NCI-H460 (cell line): ENCODE data around the gene JAKMIP2. TPM values are rescaled to one million over a fixed set of nuclear protein-coding genes. Genes with fewer than 3 reads are reported as not detected.
"Not testable (repeated sequence)": the region's sequence is repeated elsewhere in the genome, so short reads cannot be mapped to it uniquely, and the experiment has no call there.

Experiments
- DNase-seq: peaks from one replicate; pipeline ENCODE4 v3.0.0-alpha.2; 2016; ENCODE audit warnings: low read depth; ENCODE audit errors: extremely low read depth
- total RNA-seq: library from RNA; depleted of rRNA; stranded (reverse); fragments of >200 nt; shearing (Covaris generic); gene quantifications from 2 replicates; pipeline ENCODE4 v1.2.3, GENCODE V29; 2014

Gene JAKMIP2
- total RNA-seq, 1 experiment from 2014 or later, result 0.79 TPM

DNA sequence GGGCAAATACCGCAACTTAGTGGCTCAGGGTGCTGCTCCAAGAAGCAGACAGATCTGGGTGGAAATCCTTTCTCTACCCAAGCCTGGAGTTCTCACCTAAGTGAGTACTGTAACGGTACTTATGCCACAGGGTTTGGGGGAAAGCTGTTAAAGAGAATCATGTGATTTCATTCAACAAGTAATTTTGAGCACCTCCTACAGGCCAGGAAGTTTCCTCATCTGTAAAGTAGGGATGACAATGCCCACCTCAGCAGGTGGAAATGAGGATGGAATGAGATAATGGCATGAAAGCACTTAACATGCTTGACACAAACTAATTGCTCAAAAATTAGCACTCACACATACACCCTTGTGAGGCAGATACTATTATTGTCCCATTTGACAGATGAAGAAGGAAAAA lies 114.1 kb downstream of the JAKMIP2 start:
- no peak for DNase-seq

DNA sequence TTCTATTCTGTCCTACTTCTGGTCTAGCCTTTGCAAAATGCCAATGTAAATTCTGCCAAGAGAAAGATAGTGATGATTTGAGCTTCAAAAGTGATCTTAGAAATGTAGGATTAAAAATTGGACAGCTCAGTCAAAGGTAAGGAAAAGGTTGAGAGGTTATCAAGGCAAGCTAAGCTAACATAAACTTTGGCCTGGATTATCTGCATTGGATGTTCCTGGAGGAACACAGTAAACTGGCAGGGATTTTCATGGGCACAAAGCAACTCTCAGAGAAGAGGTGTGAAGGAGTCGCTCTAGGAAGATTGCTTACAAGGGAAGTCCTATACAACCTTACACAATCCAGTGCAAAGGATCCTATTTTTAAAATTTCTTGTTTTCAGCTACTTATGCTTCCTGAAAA lies 115.2 kb downstream of the JAKMIP2 start:
- DNase-seq, result no peak

DNA sequence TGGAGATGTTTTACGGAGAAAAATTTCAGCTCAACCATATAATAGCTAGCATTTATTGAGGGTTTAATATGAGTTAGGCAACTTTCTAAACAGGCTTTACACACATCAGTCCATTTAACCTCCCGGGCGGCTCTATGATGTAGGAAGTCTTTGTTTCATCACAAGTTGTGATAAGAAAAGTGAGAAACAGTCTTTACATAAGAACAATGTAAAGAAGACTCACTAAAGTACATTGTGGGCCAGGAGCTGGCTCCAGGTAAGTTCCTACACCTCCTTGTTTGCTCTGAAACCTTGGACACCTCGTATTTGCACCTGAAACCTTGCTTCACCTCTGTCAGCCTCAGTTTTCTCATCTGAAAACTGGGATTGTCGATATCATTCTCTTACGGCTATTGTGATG lies 116.1 kb downstream of the JAKMIP2 start:
- no peak for DNase-seq

DNA sequence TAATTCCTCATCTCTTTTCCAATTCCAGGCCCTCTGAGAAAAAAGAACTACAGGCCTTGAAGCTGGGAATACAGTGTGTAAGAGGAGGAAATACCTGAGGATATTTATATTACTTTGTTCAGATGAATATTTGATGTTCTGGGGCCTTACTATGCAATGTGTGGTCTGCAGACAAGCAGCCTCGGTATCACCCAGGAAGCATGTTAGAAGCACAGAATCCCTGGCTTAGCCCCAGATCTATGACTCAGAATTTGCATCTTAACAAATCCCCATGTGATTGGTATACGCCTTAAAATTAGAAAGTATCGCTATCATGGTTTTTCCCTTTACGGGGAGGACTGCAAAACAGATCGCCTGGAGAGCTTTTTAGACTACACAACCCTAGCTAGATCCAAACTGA lies 121.0 kb downstream of the JAKMIP2 start:
- no peak for DNase-seq

DNA sequence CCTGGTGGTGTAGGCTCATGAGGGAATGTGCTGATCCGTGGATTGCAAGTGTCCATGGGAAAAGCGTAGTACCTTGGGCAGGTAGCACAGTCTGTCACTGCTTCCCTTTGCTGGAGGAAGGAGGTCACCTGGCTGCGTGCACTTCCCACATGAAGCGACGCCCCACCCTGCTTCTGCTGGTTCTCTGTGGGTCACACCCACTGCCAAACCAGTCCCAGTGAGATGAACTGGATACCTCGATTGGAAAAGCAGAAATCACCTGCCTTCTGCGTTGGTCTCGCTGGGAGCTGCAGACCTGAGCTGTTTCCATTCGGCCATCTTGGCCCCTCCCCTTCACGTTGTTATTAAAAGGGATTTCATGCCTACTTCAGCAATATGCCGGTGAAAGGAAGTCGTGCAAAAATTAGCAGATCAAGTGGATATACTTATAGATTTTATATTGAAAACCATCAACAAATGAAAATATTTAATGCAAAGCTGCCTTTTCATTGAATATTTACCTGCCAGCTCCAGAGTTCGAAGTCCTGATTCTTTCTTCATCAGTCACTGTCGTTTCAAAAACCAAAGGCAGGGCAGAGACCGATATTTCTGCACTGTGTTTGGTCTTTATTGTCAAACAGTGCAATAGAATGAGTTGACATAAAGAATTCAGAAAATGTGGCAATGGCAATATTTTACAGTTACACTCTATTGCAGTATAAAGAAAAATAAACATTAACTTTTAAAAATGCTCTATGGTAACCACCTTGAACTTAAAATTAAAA lies 123.2 kb downstream of the JAKMIP2 start:
- DNase-seq, result no peak

GRCh38 chr5:147658293-147658932 lies 124.1 kb downstream of the JAKMIP2 start:
- DNase-seq, result no peak

DNA sequence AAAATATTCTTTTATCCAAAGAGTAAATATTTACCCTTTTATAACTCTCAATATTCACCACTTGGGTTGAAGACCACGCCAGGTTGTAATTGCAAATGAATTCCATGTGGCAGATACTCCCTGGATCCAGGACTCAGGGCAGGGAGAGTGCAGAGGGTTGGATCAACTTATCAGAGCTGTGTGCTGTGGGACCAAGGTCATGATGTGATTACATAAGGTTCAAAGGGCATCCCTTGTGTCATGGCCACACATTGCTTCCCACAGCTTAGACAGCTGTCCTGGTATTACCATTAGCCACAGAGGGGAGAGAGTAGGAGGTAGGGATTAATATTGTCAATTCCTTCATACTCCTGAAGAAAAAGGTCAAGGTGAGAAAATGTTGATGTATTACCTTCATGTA lies 133.9 kb downstream of the JAKMIP2 start:
- no peak for DNase-seq

DNA sequence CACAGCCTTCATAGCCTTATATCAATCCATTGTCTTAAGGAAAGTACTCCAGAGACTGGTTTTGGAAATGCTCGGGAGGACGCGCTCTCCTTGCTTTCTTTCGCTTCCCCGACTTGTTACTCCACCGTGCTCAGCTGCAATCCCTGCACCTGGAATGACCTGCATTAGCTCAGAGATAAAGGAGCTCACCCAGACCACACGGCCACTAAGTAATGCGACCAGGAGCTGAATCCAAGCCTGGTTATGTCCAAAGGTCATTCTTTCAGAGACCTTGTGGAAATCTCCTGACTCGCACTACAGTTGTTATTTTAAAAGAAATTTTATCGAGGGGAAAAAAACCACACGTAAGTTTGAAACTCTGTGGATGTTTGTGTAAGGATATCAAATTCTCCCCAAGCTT lies 137.3 kb downstream of the JAKMIP2 start:
- no peak for DNase-seq

DNA sequence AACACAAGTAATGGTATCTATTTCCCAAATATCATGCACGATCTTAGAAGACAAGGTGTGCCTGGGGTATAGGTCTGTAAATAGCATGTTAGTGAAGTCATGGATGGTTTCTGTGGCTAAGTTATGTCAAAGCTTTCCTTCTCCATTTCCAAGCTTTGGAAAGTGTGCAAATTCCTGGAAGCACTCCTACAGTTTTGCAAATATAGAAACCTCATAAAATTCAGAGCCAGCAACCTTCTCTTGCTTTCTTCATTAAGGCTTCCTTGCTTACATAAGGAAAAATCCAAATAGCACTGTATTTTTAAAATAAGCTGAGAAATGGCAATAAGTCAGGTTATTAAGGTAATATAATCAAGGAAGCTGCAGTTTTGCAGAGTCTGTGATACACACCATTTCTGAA lies 138.1 kb downstream of the JAKMIP2 start:
- no peak for DNase-seq

- DNase-seq, result no peak
Measured at GRCh38 chr5:147643142-147643541, 139.4 kb downstream of the JAKMIP2 start.

GRCh38 chr5:147642666-147643065 lies 139.9 kb downstream of the JAKMIP2 start:
- DNase-seq, result no peak

GRCh38 chr5:147639321-147639720 lies 143.2 kb downstream of the JAKMIP2 start:
- DNase-seq, result no peak

GRCh38 chr5:147636729-147636984 lies 145.9 kb downstream of the JAKMIP2 start:
- no peak for DNase-seq

DNA sequence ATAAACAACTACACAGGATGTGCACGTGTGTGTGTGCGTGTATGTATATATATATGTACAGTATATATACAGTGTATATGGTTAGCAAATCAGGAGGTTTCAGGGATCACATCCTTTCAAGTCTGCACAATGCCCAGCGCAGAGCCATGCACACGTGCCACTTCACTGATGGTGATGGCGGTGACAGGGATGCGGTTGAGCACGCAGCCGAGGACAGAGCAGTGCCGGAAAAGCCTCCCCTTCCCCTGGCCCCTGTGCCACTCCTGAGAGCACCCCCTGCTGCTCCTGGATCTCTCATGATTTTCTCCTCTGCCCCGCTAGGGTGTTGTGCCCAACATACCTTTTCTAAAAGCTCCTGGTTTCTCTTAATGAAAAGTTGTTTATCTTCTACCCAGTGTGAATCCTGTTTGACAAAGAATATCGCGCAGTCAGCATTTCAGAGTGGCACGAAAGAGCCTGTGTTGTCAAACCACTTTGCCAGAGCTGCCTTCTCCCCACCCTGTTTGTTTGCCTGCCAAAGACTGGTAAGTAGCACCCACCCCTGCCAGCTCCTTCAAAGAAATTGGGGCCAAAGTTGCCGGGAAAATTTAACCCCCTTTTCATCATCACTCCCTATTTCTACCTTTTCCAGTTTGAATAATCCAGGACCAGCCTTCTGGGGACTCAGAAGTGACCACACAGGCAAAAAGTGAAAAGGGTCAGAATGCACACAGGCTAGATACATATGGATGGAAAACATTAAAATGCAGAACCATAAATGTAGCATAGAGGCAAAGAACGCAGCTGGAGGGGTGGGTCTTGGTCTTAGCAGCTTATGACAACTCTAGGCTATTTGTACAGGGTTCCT lies 146.4 kb downstream of the JAKMIP2 start:
- no peak for DNase-seq

- not testable (repeated sequence) for DNase-seq
Measured at GRCh38 chr5:147635439-147635838, 147.1 kb downstream of the JAKMIP2 start.

DNA sequence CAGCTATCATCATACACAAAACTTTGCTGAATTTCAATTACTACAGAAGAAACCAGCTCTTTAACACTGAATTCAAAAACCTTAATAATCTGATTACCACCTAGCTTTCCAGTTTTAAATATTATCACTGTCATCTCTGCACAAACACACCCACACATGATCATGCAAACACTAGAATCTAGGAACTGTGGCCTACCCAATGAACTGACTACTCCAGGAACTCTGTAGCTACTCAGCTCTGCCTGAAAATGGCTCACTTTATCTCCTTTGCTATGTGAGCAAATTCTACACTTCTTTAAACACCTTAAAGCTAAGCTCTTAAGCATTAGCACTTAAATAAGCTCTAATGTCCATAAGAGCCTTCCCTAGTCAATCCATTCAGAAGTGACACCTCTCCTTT lies 149.4 kb downstream of the JAKMIP2 start:
- no peak for DNase-seq

DNA sequence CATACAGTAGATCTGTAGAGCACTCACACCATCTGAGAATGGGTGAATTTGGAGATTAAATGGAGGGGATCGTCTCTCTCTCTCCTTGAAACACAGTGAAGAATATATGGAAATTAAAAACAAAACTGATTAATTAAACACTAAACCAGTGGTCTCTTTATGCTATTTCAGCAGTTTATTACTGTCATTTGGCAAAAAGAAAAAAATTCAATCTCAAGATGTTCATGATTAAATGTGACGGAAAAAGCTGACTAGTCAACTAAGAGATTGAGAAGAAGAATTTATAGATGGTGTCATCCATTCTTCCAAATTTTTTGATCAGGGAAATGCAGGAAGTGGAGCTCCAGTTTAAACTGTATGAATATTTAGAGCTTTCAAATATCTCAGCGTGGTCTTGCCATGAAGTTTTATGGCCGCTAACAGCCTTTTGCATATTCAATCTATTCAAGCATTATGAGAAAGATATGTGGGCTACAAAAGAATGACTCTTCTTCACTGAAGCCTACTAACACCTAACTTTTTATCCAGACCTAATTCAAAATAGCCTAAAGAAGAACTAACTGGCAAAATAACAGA lies 151.0 kb downstream of the JAKMIP2 start:
- no peak for DNase-seq

DNA sequence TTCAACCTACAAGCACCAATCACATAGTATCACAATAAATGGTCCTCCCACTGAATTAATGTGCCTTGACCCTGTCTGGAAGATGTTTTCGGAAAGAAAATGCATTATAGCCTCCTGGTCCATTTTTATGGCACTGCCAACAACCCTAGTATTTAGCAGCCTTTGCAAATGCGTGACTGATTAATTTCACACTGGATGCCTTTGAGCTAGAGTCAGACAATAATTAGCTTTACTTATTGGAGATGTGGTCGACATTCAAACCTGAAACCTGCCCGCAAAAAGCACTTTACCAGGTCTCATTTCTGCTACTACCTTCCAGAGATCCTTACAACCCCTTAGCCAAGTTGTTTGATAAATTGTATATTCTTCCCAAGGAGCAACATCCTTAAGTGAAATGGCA lies 153.3 kb downstream of the JAKMIP2 start:
- DNase-seq, result no peak

- peak; percentile 74 for DNase-seq
Measured at GRCh38 chr5:147628058-147628895, 154.3 kb downstream of the JAKMIP2 start.

GRCh38 chr5:147626464-147626863 lies 156.1 kb downstream of the JAKMIP2 start:
- no peak for DNase-seq

DNA sequence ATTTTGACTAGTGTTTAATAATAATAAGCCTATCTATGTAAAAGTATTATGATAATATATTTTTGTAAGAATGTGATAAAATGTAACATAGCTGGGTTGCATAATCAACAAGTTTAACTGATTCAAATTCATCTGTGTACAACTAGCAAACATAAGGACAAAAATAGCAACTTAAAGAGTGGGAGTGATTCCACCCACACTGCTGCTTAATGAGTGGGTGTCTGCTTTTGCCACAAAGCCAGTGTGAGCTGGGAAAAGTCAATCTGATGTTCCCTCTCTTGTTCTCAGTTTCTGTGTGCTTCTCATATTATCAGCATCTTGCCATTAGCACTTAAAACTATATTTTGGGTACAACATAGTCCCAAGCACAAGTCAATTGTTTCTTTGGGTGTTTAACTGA lies 161.5 kb downstream of the JAKMIP2 start:
- no peak for DNase-seq
